Stimulated activated CD8-positive, alpha-beta memory T cell treated with anti-CD3 and anti-CD28 coated beads, Interleukin-4, amount 100 ng/mL, for 48 hours (primary cell): ENCODE measurements around the gene AFAP1.

Experiments used
- DNase-seq: peaks from one replicate; pipeline ENCODE4 v3.0.0-alpha.2; 2020

Gene AFAP1

GRCh38 chr4:7801641-7802040, 138.0 kb downstream of the AFAP1 start:
- DNase-seq, result no peak

GRCh38 chr4:7801001-7801400, 138.7 kb downstream of the AFAP1 start:
- no peak for DNase-seq

GRCh38 chr4:7800410-7800809, 139.3 kb downstream of the AFAP1 start:
- no peak for DNase-seq

- DNase-seq, result no peak
These were observed 139.9 kb downstream of the AFAP1 start for GRCh38 chr4:7799736-7800135.

- no peak for DNase-seq
These were observed 140.4 kb downstream of the AFAP1 start for GRCh38 chr4:7799306-7799705.

- DNase-seq, result no peak
These were observed 141.3 kb downstream of the AFAP1 start for GRCh38 chr4:7798178-7798995.

GRCh38 chr4:7797330-7797729, 142.3 kb downstream of the AFAP1 start:
- DNase-seq, result no peak

GRCh38 chr4:7795983-7796382, 143.7 kb downstream of the AFAP1 start:
- DNase-seq, result no peak

GRCh38 chr4:7793186-7793585, 146.5 kb downstream of the AFAP1 start:
- no peak for DNase-seq

GRCh38 chr4:7792616-7793015, 147.0 kb downstream of the AFAP1 start:
- DNase-seq, result no peak

GRCh38 chr4:7790999-7791398, 148.7 kb downstream of the AFAP1 start:
- no peak for DNase-seq

- DNase-seq, result no peak
These were observed 149.6 kb downstream of the AFAP1 start for GRCh38 chr4:7790023-7790422.

- DNase-seq, result no peak
These were observed 150.8 kb downstream of the AFAP1 start for GRCh38 chr4:7788694-7789425.

GRCh38 chr4:7788193-7788592, 151.5 kb downstream of the AFAP1 start:
- no peak for DNase-seq

- no peak for DNase-seq
These were observed 151.9 kb downstream of the AFAP1 start for GRCh38 chr4:7787681-7788141.

GRCh38 chr4:7787067-7787466, 152.6 kb downstream of the AFAP1 start:
- no peak for DNase-seq

- no peak for DNase-seq
These were observed 153.1 kb downstream of the AFAP1 start for GRCh38 chr4:7786517-7786916.

GRCh38 chr4:7786040-7786439, 153.6 kb downstream of the AFAP1 start:
- no peak for DNase-seq

GRCh38 chr4:7785017-7785416, 154.6 kb downstream of the AFAP1 start:
- DNase-seq, result peak; percentile 38

GRCh38 chr4:7784131-7784870, 155.4 kb downstream of the AFAP1 start:
- no peak for DNase-seq

GRCh38 chr4:7783541-7783940, 156.1 kb downstream of the AFAP1 start:
- no peak for DNase-seq

GRCh38 chr4:7782783-7783182, 156.9 kb downstream of the AFAP1 start:
- no peak for DNase-seq

- no peak for DNase-seq
These were observed 157.7 kb downstream of the AFAP1 start for GRCh38 chr4:7781993-7782392.

GRCh38 chr4:7781366-7781765, 158.3 kb downstream of the AFAP1 start:
- no peak for DNase-seq
